BE2C (cell line): ENCODE measurements around the gene KMT2B.
A peak's percentile ranks its signal among the peaks of the same experiment; 100 is the strongest.

ENCODE experiments used
- DNase-seq: peaks from one replicate; pipeline ENCODE4 v3.0.0-alpha.2; 2020
- H3K27me3 ChIP-seq: fragments of 250-450 bp; sonication (Bioruptor Pico); 2 replicates; pipeline ENCODE4 v1.5.1; 2020; ENCODE audit warnings: mild to moderate bottlenecking
- H3K36me3 ChIP-seq: fragments of 250-450 bp; sonication (Bioruptor Pico); 2 replicates; pipeline ENCODE4 v1.5.1; 2020; ENCODE audit warnings: mild to moderate bottlenecking
- H3K4me1 ChIP-seq: fragments of 250-450 bp; sonication (Bioruptor Pico); 2 replicates; pipeline ENCODE4 v1.5.1; 2020
- H3K4me3 ChIP-seq: 2 replicates; pipeline ENCODE4 v1.5.1; 2011; ENCODE audit warnings: low read depth, low read length
- H3K9me3 ChIP-seq: fragments of 250-450 bp; sonication (Bioruptor Pico); 2 replicates; pipeline ENCODE4 v1.5.1; 2020
- CTCF ChIP-seq: IDR thresholded peaks from 2 replicates; pipeline ENCODE4 v1.5.1; 2012; ENCODE audit warnings: mild to moderate bottlenecking, low read depth, low read length

Gene KMT2B

GRCh38 chr19:35738887-35739229 lies 21.1 kb downstream of the KMT2B start:
- Histone ChIP-seq H3K27me3 (no peaks in the 10 kb centered on the region), H3K4me1 (no peaks in the 10 kb centered on the region), H3K9me3 (no peaks in the 10 kb centered on the region), H3K36me3 (peaks cover 40% of the 10 kb centered on the region), H3K4me3 (no peak overlapping the region)
- TF ChIP-seq CTCF: no peak
- no peak for DNase-seq

- Histone ChIP-seq H3K27me3 (no peaks in the 10 kb centered on the region), H3K36me3 (peaks cover 33% of the 10 kb centered on the region), H3K4me3 (peak overlapping the region; percentile 80), H3K4me1 (peaks cover 3% of the 10 kb centered on the region; the same call in 1 of the 2 replicates), H3K9me3 (no peaks in the 10 kb centered on the region)
- no peak for DNase-seq
- no peak for TF ChIP-seq CTCF
Observed at GRCh38 chr19:35739275-35740107, 21.7 kb downstream of the KMT2B start.

GRCh38 chr19:35740108-35740422 lies 22.3 kb downstream of the KMT2B start:
- H3K27me3 ChIP-seq: no peaks in the 10 kb centered on the region
- H3K4me3 ChIP-seq: peak overlapping the region; percentile 80
- TF ChIP-seq CTCF: no peak
- DNase-seq: no peak
- no peaks in the 10 kb centered on the region for H3K9me3 ChIP-seq
- H3K36me3 ChIP-seq: peaks cover 29% of the 10 kb centered on the region
- H3K4me1 ChIP-seq: peaks cover 3% of the 10 kb centered on the region; the same call in 1 of the 2 replicates

GRCh38 chr19:35740423-35741202 lies 22.8 kb downstream of the KMT2B start:
- no peaks in the 10 kb centered on the region for H3K27me3 ChIP-seq
- TF ChIP-seq CTCF: no peak
- peak; percentile 99 for DNase-seq
- H3K9me3 ChIP-seq: no peaks in the 10 kb centered on the region
- peak overlapping the region; percentile 80 for H3K4me3 ChIP-seq
- H3K36me3 ChIP-seq: peaks cover 25% of the 10 kb centered on the region
- H3K4me1 ChIP-seq: peaks cover 3% of the 10 kb centered on the region; the same call in 1 of the 2 replicates

GRCh38 chr19:35741203-35741515 lies 23.4 kb downstream of the KMT2B start:
- Histone ChIP-seq H3K9me3 (no peaks in the 10 kb centered on the region), H3K36me3 (peaks cover 21% of the 10 kb centered on the region), H3K4me3 (peak overlapping the region; percentile 80), H3K27me3 (no peaks in the 10 kb centered on the region), H3K4me1 (peaks cover 3% of the 10 kb centered on the region; the same call in 1 of the 2 replicates)
- DNase-seq: no peak
- peak; percentile 39 for TF ChIP-seq CTCF
